K562 (cell line): ENCODE measurements around the gene CUL4B.

Source experiments
- BCL6 ChIP-seq: fragments of 250-450 bp; sonication (Bioruptor Pico); IDR thresholded peaks from 2 replicates; pipeline ENCODE4 v1.4.0; 2020
- CTCF ChIP-seq, 3 experiments: IDR thresholded peaks in 2 of 3; conservative IDR thresholded peaks in 1 of 3; 2 replicates each; pipeline ENCODE4 v1.5.1; 2011 to 2012; ENCODE audit warnings: low read length in 3 of 3, mild to moderate bottlenecking in 3 of 3, control low read depth in 2 of 3, improper control_type of control experiment in 1 of 3, inconsistent platforms in 1 of 3, low read depth in 1 of 3, mixed read lengths in 1 of 3, moderate library complexity in 1 of 3; ENCODE audit not compliant: insufficient read depth in 2 of 3
- FOXA1 ChIP-seq: fragments of 450-650 bp; IDR thresholded peaks from 2 replicates; pipeline ENCODE4 v1.6.1; 2016; ENCODE audit warnings: mild to moderate bottlenecking, borderline replicate concordance
- MEF2A ChIP-seq: IDR thresholded peaks from 2 replicates; pipeline ENCODE4 v1.6.1; 2011; ENCODE audit warnings: low read depth, mild to moderate bottlenecking, low read length, moderate library complexity; ENCODE audit not compliant: control insufficient read depth
- NFE2 ChIP-seq: IDR thresholded peaks from 2 replicates; pipeline ENCODE4 v1.6.1; 2014; ENCODE audit warnings: antibody characterized with exemption, low read depth
- NRF1 ChIP-seq, 2 experiments: fragments of 450-650 bp; IDR thresholded peaks in 1 of 2; conservative IDR thresholded peaks in 1 of 2; 2 replicates each; pipeline ENCODE4 v1.6.1; 2014; ENCODE audit warnings: mild to moderate bottlenecking in 2 of 2
- OTX1 ChIP-seq: fragments of 450-650 bp; formaldehyde crosslinking; IDR thresholded peaks from 2 replicates; pipeline ENCODE4 v1.4.0; 2022; ENCODE audit warnings: mild to moderate bottlenecking
- PRPF4 ChIP-seq: fragments of 200-400 bp; formaldehyde crosslinking; IDR thresholded peaks from one replicate; pipeline ENCODE4 v1.6.1; 2017; ENCODE audit warnings: low read length, low read depth, mild to moderate bottlenecking; ENCODE audit not compliant: insufficient read depth, poor library complexity, severe bottlenecking
- SRSF9 ChIP-seq: fragments of 200-400 bp; formaldehyde crosslinking; IDR thresholded peaks from 2 replicates; pipeline ENCODE4 v1.6.1; 2017; ENCODE audit warnings: low read depth, low read length, borderline replicate concordance
- STAT6 ChIP-seq: sonication (generic); formaldehyde crosslinking; IDR thresholded peaks from 2 replicates; pipeline ENCODE4 v1.8.1; 2023; ENCODE audit warnings: mild to moderate bottlenecking, missing genetic modification reagents
- USF2 ChIP-seq: sonication (generic); formaldehyde crosslinking; IDR thresholded peaks from 2 replicates; pipeline ENCODE4 v1.5.0; 2020; ENCODE audit warnings: missing genetic modification reagents
- ZNF324 ChIP-seq: fragments of 250-450 bp; sonication (Bioruptor Pico); IDR thresholded peaks from 2 replicates; pipeline ENCODE4 v1.4.0; 2020; ENCODE audit warnings: mild to moderate bottlenecking
- ZNF395 ChIP-seq: fragments of 200-800 bp; sonication (Bioruptor generic); IDR thresholded peaks from 2 replicates; pipeline ENCODE4 v1.6.1; 2017; ENCODE audit warnings: missing genetic modification characterization, missing compliant biosample characterization

GRCh38 chrX:120476714-120477113, 84.0 kb downstream of the CUL4B start:
- TF ChIP-seq BCL6 (CRISPR knock-in tag) (no peak), MEF2A (no peak), FOXA1 (no peak), NRF1 (conservative IDR thresholded peaks at IDR 0.05 in 1 of 2, IDR thresholded peaks at IDR 0.05 in 1 of 2) (no peak), SRSF9 (no peak), OTX1 (CRISPR knock-in tag) (no peak), NFE2 (no peak), USF2 (CRISPR knock-in tag) (no peak), CTCF (IDR thresholded peaks at IDR 0.05 in 2 of 3, conservative IDR thresholded peaks at IDR 0.05 in 1 of 3; ENCODE audit: insufficient read depth in 2 of 3, low read depth in 1 of 3, low read length in 3 of 3) (no peak), STAT6 (CRISPR knock-in tag) (no peak), PRPF4 (no peak), ZNF395 (CRISPR knock-in tag) (no peak), ZNF324 (CRISPR knock-in tag) (no peak)
